ES-I3 (cell line): ENCODE measurements around the gene CCL20.

Experiments used
- H3K36me3 ChIP-seq: 2 replicates; pipeline ENCODE4 v1.6.1; 2013; ENCODE audit warnings: mild to moderate bottlenecking, low read length, control low read depth, moderate library complexity; ENCODE audit not compliant: insufficient read depth
- H3K4me1 ChIP-seq: 2 replicates; pipeline ENCODE4 v1.6.1; 2013; ENCODE audit warnings: mild to moderate bottlenecking, control low read depth, low read length; ENCODE audit not compliant: insufficient read depth
- H3K9ac ChIP-seq: 2 replicates; pipeline ENCODE4 v1.6.1; 2013; ENCODE audit warnings: low read depth, mild to moderate bottlenecking, low read length, moderate library complexity
- H3K9me3 ChIP-seq: 2 replicates; pipeline ENCODE4 v1.6.1; 2013; ENCODE audit warnings: mild to moderate bottlenecking, low read length, moderate library complexity; ENCODE audit not compliant: control insufficient read depth, insufficient read depth

The CCL20 gene

DNA sequence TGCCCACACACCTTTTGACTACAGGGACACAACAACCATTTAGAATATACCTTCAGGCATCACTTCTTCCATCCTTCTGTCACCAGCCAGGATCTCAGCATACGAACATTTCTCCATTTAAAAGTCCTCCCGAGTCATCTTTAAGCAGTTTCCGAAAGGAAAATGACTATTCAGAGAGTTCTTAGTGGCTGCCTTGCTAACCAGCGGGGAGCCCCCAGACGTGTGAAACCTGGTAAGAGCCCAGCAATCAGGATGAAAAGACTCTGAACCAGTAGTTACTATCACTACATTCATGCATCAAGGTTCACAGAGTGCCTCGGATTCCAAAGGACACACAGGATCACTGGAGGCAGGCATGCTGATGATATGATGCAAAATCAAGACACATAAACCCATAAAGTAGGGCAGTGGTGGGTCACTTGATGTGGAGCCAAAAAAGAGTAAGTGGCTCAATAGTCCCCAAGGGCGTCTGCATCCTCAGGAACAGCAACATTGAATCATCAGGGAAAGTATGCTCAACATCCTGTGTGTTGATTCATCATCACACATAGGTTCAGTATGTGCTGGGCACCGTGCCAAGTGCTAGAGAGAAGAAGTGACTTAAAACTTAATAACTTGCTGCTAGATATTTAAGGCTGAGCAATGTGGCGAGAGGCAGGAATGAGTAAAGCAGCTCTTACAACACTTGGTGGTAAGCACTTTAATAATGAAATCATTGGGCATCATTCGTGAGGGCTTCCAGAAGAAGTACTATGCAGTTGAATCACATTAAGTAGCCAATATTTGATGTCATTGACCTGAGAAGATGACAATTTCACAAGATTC is 4.4 kb downstream of the CCL20 start:
- H3K9ac ChIP-seq: no peak overlapping the region
- peaks cover 15% of the 10 kb centered on the region for H3K4me1 ChIP-seq
- no peaks in the 10 kb centered on the region for H3K36me3 ChIP-seq
- no peaks in the 10 kb centered on the region for H3K9me3 ChIP-seq

DNA sequence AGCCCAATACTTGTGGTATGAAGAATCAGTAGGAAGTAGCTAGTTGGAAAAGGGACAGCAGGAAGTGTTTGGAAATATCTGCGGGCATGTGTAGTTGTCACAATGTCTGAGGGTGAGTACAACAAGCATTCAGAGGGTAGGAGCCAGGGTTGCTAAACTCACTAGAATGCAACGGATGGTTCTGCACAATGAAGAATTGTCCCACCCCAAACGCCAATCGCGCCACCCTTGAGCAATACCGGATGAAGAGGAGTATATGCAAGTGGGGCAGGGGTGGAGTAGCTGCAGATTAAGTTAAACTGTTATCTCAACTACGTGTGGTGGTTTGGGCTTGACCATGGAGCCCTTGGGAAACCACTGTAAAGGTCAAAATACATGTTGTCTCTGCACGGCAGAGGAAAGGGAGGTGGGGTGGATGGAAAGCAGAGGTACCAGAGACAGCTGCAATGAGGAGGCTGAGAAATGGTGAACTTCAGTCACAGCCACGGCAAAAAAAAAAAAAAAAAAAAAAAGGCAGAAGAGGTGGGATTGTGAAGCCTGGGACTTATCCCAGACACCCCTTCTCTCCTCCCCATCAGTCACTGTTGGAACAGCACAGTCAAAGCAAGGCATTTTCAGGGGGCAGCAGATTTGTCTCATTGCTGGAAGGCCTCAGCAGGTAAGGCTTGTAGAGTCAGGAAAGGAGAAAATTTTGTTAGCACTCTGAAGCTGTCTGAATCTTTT is 5.2 kb downstream of the CCL20 start:
- Histone ChIP-seq H3K36me3 (no peaks in the 10 kb centered on the region), H3K9ac (no peak overlapping the region), H3K4me1 (peaks cover 15% of the 10 kb centered on the region; the same call in 1 of the 2 replicates), H3K9me3 (no peaks in the 10 kb centered on the region)

DNA sequence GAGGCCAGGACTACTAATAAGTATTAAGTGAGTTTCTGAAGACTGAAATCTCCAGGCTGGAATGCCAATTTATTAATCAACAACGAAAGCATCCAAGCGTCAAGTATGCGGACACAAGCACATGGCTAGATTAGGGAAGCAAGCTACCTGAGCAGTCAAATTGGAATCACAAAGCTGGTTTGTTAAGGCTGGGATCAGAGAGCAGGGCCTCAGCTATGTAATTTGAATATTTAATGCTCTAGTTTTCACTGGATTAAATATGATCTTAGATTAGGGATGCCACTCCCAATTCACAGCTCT is 5.7 kb downstream of the CCL20 start:
- H3K4me1 ChIP-seq: peaks cover 15% of the 10 kb centered on the region; the same call in 1 of the 2 replicates
- no peak overlapping the region for H3K9ac ChIP-seq
- no peaks in the 10 kb centered on the region for H3K9me3 ChIP-seq
- no peaks in the 10 kb centered on the region for H3K36me3 ChIP-seq

DNA sequence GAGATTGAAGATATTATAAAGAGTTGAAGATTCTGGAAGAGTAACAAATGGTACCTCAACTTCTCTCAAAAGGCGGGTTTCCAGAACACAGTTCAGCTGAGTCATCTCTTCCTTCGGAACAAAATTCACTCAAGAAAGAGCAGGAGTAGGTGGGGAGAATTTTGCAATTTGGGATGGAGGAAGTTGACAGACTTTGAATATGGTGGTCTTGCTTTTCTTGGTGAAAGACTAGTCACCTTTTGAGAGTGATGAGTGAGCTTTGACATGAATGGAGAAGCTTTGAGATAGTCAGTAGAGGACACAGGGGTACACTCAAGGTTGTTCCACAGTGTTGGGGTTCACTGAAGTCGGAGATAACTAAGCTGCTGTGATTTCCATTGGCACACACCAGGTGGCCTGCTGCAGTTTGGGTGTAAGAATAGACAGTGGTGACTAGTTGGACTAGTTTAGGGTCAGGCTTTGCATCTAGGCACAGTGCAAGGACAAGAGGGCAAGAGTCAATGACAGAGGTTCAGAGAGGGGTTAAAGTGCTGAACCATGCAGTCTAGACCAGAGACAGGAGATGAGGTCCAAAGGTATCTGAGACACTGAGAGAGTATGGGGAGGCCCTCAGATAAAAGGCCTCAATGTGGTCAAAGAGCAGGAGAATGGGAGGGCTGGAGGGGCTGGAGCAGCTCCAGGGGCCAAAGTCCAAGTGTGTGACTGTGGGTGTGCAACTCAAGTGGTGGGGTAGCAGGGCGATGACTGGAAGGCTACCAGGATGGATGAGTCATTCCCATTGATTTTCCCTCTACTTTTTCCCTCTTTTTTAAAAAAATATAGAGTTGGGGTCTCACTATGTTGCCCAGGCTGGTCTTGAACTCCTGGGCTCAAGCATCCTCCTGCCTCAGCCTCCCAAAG is 7.7 kb downstream of the CCL20 start:
- Histone ChIP-seq H3K9me3 (no peaks in the 10 kb centered on the region), H3K9ac (no peak overlapping the region), H3K4me1 (peaks cover 15% of the 10 kb centered on the region; the same call in 1 of the 2 replicates), H3K36me3 (no peaks in the 10 kb centered on the region)

DNA sequence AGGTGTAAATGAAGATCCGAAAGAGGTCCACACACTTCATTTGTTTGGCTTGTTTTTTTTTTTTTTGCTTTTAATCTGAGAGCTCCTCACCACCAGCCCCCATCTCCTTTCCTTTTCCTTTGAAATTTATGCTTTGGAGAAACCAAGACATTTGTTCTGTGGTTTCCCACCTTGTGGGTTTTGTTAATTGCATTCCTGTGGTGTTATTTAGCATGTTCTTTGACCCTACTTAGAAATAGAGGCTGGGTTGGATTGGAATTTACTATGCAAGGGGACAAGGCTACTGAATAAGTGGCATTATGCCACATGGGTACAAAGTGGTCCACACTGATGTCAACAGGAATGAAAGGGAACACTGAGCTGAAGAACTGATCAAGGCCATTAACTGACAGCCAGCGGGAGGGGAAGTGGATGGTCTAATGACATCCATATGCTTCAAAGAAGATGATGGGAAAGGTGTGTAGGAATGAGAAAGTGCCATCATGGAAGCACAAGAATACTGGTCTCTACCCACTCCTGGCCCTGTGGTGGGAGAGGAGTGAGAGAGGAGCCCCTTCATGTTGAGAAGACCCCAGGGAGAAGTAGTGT is 8.9 kb downstream of the CCL20 start:
- no peaks in the 10 kb centered on the region for H3K9me3 ChIP-seq
- no peaks in the 10 kb centered on the region for H3K36me3 ChIP-seq

DNA sequence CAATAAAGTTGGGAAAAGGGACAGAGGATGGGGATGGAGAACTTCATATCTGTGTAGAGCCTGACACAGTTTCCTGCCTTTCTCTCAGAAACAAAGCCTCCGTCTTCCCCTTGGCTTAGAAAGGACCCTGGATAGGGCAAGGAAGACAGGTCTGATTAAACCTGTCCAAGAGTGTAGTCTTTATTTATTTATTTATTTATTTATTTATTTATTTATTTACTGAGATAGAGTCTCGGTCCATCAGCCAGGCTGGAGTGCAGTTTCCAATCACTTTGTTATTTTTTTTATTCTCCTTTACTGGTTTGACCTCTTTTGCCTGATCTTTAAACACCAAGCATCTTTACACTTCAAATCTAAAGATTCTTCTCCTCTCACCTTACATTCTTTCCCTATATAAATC is 10.3 kb downstream of the CCL20 start:
- Histone ChIP-seq H3K9ac (no peak overlapping the region), H3K4me1 (peaks cover under 1% of the 10 kb centered on the region; the same call in 1 of the 2 replicates), H3K36me3 (no peaks in the 10 kb centered on the region), H3K9me3 (no peaks in the 10 kb centered on the region)

More for the DNA sequence above, 8.9 kb downstream of the CCL20 start:
- peaks cover 13% of the 10 kb centered on the region; the same call in 1 of the 2 replicates for H3K4me1 ChIP-seq
- H3K9ac ChIP-seq: no peak overlapping the region

DNA sequence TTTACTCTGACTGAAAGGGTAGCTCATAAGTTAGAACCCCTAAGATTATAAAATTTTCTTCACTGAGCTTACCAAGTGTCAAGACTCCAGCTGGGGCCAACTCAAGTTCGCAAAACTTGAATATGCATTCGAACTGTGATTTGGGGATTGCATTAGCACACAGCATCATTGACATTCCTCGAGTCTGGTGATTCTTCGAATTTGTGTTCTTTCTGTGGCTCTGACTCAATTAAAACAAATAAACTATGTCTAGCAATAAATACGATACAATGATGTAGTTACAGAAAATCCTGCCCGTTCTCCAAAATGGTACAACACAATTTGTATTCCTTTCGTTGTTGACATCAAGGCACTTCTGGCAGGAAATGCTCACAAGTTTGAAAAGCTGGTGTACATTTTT is 11.1 kb downstream of the CCL20 start:
- Histone ChIP-seq H3K9ac (no peak overlapping the region), H3K9me3 (no peaks in the 10 kb centered on the region), H3K36me3 (no peaks in the 10 kb centered on the region), H3K4me1 (no peaks in the 10 kb centered on the region)

DNA sequence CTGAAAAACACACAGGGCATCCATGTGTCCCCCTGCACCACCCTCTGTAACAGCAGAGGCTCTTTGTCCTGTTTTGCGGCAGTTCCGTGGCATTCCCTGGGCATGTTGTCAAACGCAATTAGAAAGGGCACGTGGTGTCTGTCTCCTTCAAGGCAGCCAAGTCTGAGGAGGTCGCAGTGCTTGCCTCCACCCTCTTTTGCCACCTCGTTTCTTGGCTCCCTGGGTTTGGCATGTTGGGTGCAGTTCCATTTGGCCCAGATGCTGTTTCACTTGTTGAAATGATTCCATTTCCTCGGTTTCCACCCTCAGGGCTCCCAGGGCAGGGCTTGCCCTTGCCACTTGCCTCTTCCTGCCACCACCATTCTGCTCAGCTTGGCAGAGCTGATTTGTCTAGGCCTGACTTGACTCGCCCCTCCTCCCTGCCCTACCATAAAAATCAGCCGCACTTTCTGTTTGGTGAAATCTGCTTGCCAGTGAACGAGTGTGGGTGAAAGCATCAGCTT is 12.4 kb downstream of the CCL20 start:
- Histone ChIP-seq H3K36me3 (no peaks in the 10 kb centered on the region), H3K9me3 (no peaks in the 10 kb centered on the region), H3K4me1 (no peaks in the 10 kb centered on the region), H3K9ac (no peak overlapping the region)

DNA sequence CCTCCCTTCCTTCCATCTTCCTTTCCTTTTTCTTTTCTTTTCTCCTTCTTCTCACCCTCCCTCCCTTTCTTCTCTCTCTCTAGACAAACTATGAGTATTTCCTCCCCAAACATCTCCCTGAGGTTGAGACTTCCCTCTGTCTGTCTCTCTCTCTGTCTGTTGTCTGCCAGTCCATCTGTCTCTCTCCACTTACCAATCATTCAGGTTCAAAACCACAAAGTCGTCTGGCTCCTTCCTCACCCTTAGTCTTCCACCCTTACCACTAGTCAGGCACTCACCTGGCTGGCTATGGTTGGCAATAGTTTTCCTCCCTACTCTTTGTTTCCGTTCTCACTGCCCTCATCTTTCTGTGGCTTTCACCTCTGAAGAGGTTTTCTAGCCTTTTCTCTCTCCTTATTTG is 12.9 kb downstream of the CCL20 start:
- Histone ChIP-seq H3K4me1 (no peaks in the 10 kb centered on the region), H3K36me3 (no peaks in the 10 kb centered on the region), H3K9me3 (no peaks in the 10 kb centered on the region), H3K9ac (no peak overlapping the region)

DNA sequence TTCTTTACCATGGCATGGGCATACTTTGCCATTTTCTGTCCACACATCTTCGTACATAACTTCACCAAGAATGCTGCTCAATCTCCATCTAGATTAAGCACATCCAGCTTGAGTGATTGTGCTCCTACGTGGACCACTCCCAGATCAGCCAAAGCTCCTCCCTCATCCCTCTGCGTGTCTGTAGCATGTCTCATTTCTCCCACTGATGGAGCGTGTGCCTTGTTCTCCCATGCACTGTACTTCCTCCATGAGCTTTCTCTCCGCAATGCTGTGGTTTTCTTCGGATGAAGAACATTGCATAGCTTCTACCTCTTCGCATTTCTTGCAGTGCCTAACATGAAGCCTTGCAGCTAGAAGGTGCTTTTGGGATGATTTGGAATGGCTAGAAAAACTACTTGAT is 13.5 kb downstream of the CCL20 start:
- Histone ChIP-seq H3K36me3 (no peaks in the 10 kb centered on the region), H3K9ac (no peak overlapping the region), H3K4me1 (no peaks in the 10 kb centered on the region), H3K9me3 (no peaks in the 10 kb centered on the region)

DNA sequence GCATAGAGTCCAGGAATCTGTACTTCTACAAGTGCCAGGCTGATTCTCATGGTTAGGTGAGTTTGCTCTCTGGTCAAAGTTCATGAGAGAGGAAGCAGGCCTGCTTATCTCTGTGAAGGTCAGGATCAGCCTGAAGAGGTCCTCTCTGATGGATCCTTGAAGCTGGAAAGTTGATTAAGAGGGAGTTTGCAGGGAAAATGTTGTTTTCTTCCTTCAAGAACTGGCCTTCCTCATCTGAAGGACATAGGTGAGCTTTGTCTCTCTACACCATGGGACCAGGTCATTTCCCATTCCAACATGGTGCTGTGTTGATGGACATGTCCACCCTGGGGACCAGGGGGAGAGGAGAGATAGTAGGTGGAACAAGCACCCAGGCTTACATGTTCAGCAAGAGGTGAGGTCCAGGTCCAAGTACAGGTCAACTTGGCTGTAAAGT is 14.9 kb downstream of the CCL20 start:
- no peaks in the 10 kb centered on the region for H3K4me1 ChIP-seq
- H3K9me3 ChIP-seq: no peaks in the 10 kb centered on the region
- no peak overlapping the region for H3K9ac ChIP-seq
- H3K36me3 ChIP-seq: no peaks in the 10 kb centered on the region

DNA sequence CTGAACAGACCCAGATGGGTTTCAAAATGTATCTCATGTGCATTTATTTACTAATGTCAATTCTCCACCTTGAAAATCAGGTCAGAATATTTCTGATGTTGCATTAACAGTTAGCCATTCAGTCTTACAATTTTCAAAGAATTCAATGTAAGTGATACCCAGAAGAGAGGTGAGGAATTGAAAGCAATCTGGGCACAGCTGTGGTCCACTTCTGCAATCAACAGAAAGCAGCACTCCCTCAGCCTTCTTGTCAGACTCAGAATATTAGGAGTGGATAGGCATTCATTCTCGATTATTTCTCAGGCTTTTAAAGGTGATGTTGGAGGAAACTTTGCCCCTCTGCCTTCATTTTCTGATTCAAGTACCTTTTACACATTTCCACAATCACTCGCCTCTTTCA is 15.7 kb downstream of the CCL20 start:
- H3K9me3 ChIP-seq: no peaks in the 10 kb centered on the region

DNA sequence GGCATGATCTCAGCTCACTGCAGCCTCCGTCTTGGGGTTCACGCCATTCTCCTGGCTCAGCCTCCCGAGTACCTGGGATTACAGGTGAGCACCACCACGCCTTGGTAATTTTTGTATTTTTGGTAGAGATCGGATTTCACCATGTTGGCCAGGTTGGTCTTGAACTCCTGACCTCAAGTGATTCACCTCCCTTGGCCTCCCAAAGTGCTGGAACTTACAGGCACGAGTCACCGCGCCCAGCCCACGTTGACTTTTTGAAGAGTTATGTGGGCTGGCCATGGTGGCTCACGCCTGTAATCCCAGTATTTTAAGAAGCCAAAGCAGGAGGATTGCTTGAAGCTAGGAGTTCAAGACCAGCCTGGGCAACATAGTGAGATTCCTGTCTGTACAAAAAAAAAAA is 20.8 kb downstream of the CCL20 start:
- Histone ChIP-seq H3K9me3 (no peaks in the 10 kb centered on the region), H3K36me3 (no peaks in the 10 kb centered on the region), H3K9ac (no peak overlapping the region), H3K4me1 (no peaks in the 10 kb centered on the region)

More for the DNA sequence above, 15.7 kb downstream of the CCL20 start:
- H3K4me1 ChIP-seq: no peaks in the 10 kb centered on the region
- no peak overlapping the region for H3K9ac ChIP-seq
- no peaks in the 10 kb centered on the region for H3K36me3 ChIP-seq
